SK-N-SH (cell line): ENCODE results near the gene CFAP65. TPM values are rescaled to one million over a fixed set of nuclear protein-coding genes. Genes with fewer than 3 reads are reported as not detected.

ENCODE experiments used
- CTCF ChIA-PET: fragments of 300-600, 350-600 bp; formaldehyde crosslinking; extraction: SDS; loops from one replicate; lab custom pipeline; 2021; lab: Yijun Ruan, JAX
- POLR2A ChIA-PET: fragments of 350-600 bp; sonication (Branson Sonifier 250); formaldehyde crosslinking; extraction: SDS; loops from one replicate; lab custom pipeline; 2020; ENCODE audit warnings: antibody characterized with exemption, inconsistent platforms; lab: Yijun Ruan, JAX
- DNase-seq: peaks from one replicate; pipeline ENCODE4 v3.0.0; 2012
- H2AFZ ChIP-seq: fragments of 200-600 bp; sonication (generic); 2 replicates; pipeline ENCODE4 v1.8.1; 2016; ENCODE audit warnings: antibody characterized with exemption, mild to moderate bottlenecking, low read depth
- H3F3A ChIP-seq: fragments of 200-600 bp; sonication (generic); replicated peaks from 2 replicates; pipeline ENCODE3; 2016; ENCODE audit warnings: antibody characterized with exemption, mild to moderate bottlenecking; ENCODE audit not compliant: insufficient read depth
- H3K27ac ChIP-seq, 2 experiments: fragments of 200-500 bp in 1 of 2; fragments of 200-600 bp in 1 of 2; sonication (Bioruptor generic) in 1 of 2; sonication (generic), shearing (Covaris generic) in 1 of 2; 2 replicates each; pipeline versions ENCODE4 v1.5.1 to v1.6.1; 2014 to 2016; ENCODE audit warnings: low read depth in 2 of 2, inconsistent platforms in 1 of 2, low read length in 1 of 2, mild to moderate bottlenecking in 1 of 2, mixed read lengths in 1 of 2
- H3K27me3 ChIP-seq: fragments of 200-600 bp; sonication (generic), shearing (Covaris generic); 2 replicates; pipeline ENCODE4 v1.6.1; 2016; ENCODE audit warnings: mixed run types; ENCODE audit not compliant: insufficient read depth
- H3K36me3 ChIP-seq, 2 experiments: fragments of 200-500 bp in 1 of 2; fragments of 200-600 bp in 1 of 2; sonication (Bioruptor generic) in 1 of 2; sonication (generic) in 1 of 2; replicated peaks in 1 of 2; 2 replicates each; pipeline versions ENCODE3 to v1.5.1; 2014 to 2016; ENCODE audit warnings: low read length in 1 of 2, mild to moderate bottlenecking in 1 of 2; ENCODE audit not compliant: insufficient read depth in 2 of 2, control insufficient read depth in 1 of 2
- H3K4me1 ChIP-seq, 2 experiments: fragments of 200-500 bp in 1 of 2; fragments of 200-600 bp in 1 of 2; sonication (Bioruptor generic) in 1 of 2; sonication (generic), shearing (Covaris generic) in 1 of 2; 2 replicates each; pipeline versions ENCODE4 v1.5.1 to v1.6.1; 2014 to 2016; ENCODE audit warnings: low read depth in 1 of 2, low read length in 1 of 2, mixed run types in 1 of 2; ENCODE audit not compliant: insufficient read depth in 2 of 2, control insufficient read depth in 1 of 2
- H3K4me2 ChIP-seq: fragments of 200-600 bp; sonication (generic), shearing (Covaris generic); 2 replicates; pipeline ENCODE4 v1.6.1; 2017; ENCODE audit warnings: mixed run types
- H3K4me3 ChIP-seq, 2 experiments: fragments of 200-500 bp in 1 of 2; fragments of 200-600 bp in 1 of 2; sonication (Bioruptor generic) in 1 of 2; sonication (generic), shearing (Covaris generic) in 1 of 2; 2 replicates each; pipeline versions ENCODE4 v1.5.1 to v1.8.1; 2014 to 2016; ENCODE audit warnings: low read depth in 2 of 2, inconsistent platforms in 1 of 2, low read length in 1 of 2, mild to moderate bottlenecking in 1 of 2, mixed read lengths in 1 of 2, moderate library complexity in 1 of 2
- H3K79me2 ChIP-seq: fragments of 200-600 bp; sonication (generic); 2 replicates; pipeline ENCODE4 v1.8.1; 2017; ENCODE audit warnings: mild to moderate bottlenecking; ENCODE audit not compliant: insufficient read depth
- H3K9ac ChIP-seq: fragments of 200-600 bp; sonication (generic); 2 replicates; pipeline ENCODE4 v1.6.1; 2017; ENCODE audit warnings: mixed run types
- H3K9me2 ChIP-seq: fragments of 200-600 bp; sonication (generic); 2 replicates; pipeline ENCODE4 v1.6.1; 2017; ENCODE audit warnings: mixed run types
- H3K9me3 ChIP-seq: fragments of 200-600 bp; sonication (generic); 2 replicates; pipeline ENCODE4 v1.6.1; 2017; ENCODE audit warnings: mixed run types, mild to moderate bottlenecking, moderate library complexity
- H4K20me1 ChIP-seq: fragments of 200-600 bp; sonication (generic); 2 replicates; pipeline ENCODE4 v1.6.1; 2017; ENCODE audit warnings: mild to moderate bottlenecking, mixed run types; ENCODE audit not compliant: insufficient read depth
- CHD2 ChIP-seq: fragments of 150-350 bp; IDR thresholded peaks from 2 replicates; pipeline ENCODE4 v1.6.1; 2018; ENCODE audit warnings: low read length; ENCODE audit not compliant: partially characterized antibody
- EP300 ChIP-seq, 2 experiments: IDR thresholded peaks; 2 replicates each; pipeline versions ENCODE4 v1.4.0 to v1.6.1; 2012; ENCODE audit warnings: borderline replicate concordance in 1 of 2, low read depth in 1 of 2, low read length in 1 of 2
- EZH2phosphoT487 ChIP-seq: fragments of 200-600 bp; sonication (generic); IDR thresholded peaks from 2 replicates; pipeline ENCODE4 v1.6.1; 2017; ENCODE audit warnings: low read depth, mixed run types, mild to moderate bottlenecking, antibody characterized with exemption, moderate library complexity, borderline replicate concordance
- GABPA ChIP-seq: IDR thresholded peaks from 2 replicates; pipeline ENCODE4 v1.4.0; 2012; ENCODE audit warnings: low read depth, mild to moderate bottlenecking
- MXI1 ChIP-seq: IDR thresholded peaks from 2 replicates; pipeline ENCODE4 v1.6.1; 2012; ENCODE audit warnings: mild to moderate bottlenecking, low read depth, low read length, improper control_type of control experiment
- NFIC ChIP-seq: IDR thresholded peaks from 2 replicates; pipeline ENCODE4 v1.4.0; 2012; ENCODE audit warnings: borderline replicate concordance
- NRF1 ChIP-seq: IDR thresholded peaks from 2 replicates; pipeline ENCODE4 v1.6.1; 2012; ENCODE audit warnings: low read depth, mild to moderate bottlenecking, low read length
- PBX3 ChIP-seq: IDR thresholded peaks from 2 replicates; pipeline ENCODE4; 2012
- RCOR1 ChIP-seq: fragments of 150-350 bp; IDR thresholded peaks from 2 replicates; pipeline ENCODE4 v1.6.1; 2017; ENCODE audit warnings: antibody characterized with exemption, low read length
- RFX5 ChIP-seq: IDR thresholded peaks from 2 replicates; pipeline ENCODE4 v1.6.1; 2012; ENCODE audit warnings: mild to moderate bottlenecking, improper control_type of control experiment, low read length
- TAF1 ChIP-seq: IDR thresholded peaks from 2 replicates; pipeline ENCODE4 v1.6.1; 2012; ENCODE audit warnings: low read depth, mild to moderate bottlenecking, low read length, moderate library complexity, borderline replicate concordance
- WGBS: methylation state at CpG from one replicate; pipeline ENCODE4 v1.1.6; 2017; ENCODE audit warnings: low lambda C conversion rate; 5-methylcytosine and 5-hydroxymethylcytosine counted together
- polyA plus RNA-seq, 3 experiments: library from polyadenylated mRNA; depleted of rRNA; stranded (reverse); fragments of >200 nt; gene quantifications; 2 replicates each; pipeline ENCODE4 v1.2.3, GENCODE V29; 2012
- TF ChIP-seq, protein P1 (sequence below): IDR thresholded peaks from 2 replicates; pipeline ENCODE4 v1.4.0; 2012; ENCODE audit warnings: low read depth
- TF ChIP-seq, protein P2 (sequence below): fragments of 150-350 bp; IDR thresholded peaks from 2 replicates; pipeline ENCODE4 v1.6.1; 2016; ENCODE audit warnings: mild to moderate bottlenecking, low read depth, low read length

Gene CFAP65
- polyA plus RNA-seq, 1 of the 3 experiments (the other 2 are of a cell fraction), result 0.95 TPM

DNA sequence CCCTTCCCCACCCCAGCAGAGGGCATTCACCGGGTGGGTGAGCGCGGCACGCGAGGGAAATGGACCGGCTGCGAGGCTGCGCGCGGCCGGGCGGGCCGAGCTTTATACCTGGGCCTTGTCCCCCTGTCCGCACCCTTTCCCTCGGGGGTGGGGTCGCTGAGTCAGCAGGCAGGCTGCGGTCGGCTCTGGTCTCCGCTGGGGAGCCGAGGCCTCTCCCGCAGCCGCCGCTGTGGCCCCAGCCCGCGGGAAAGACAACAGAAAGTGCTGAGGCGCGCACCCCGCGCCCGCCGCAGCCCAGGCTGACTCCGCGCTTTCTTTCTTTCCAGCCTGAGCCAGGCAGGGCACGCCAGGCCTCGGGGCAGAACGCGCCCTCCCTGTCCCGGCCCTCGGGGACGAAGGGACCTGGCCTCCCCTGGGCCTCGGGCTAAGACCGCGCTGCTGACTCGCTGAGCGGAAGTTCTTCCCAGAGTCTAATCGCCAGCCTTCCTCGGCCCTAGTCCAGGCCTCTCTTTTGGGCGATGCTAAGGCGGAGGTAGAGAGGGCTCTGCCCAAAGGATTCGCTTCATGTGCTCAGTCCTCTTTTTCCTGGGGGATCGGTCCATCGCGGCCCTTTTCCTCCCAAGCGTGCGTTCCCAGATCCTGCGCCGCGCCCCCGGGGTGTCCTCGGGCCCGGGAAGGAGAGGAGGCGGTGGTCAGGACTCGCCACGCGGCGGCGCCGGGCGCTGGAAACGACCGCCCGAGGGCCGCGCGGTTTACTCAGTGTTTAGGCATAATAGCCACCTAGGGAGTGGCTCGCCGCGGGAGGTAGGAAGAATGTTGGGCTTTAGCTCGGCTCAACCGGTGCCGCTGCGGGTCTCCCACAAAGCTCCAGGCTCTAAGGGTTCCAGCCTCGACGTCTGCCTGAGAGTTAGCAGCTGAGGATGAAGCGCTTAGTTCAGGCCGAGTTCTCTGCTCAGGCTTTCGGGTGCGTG, 47.7 kb downstream of the CFAP65 start, which contains the start of gene CRYBA2:
Gene CRYBA2, minus strand, starts transcription at position 78 of the 971 bp plus-strand sequence. CDS start 246 bp downstream, outside the sequence.
- Histone ChIP-seq H3K27me3 (no peaks in the 10 kb centered on the region), H3K4me2 (no peak within 1 kb of the TSS), H3K9me2 (no peaks in the 10 kb centered on the region), H3K4me3 (no peak within 1 kb of the TSS), H3K36me3 (no peaks in the 10 kb centered on the region), H3K9ac (no peak within 1 kb of the TSS), H3K4me1 (peaks cover 0 to 37% of the 10 kb centered on the region in 2 experiments; a peak in 2 of 4 replicates), H3F3A (no peaks in the 10 kb centered on the region), H3K27ac (0 out of 4 replicates have a peak within 1 kb of the TSS, but pooled peaks of 1 of the 2 experiments have one; percentile 60), H3K9me3 (no peaks in the 10 kb centered on the region), H4K20me1 (no peaks in the 10 kb centered on the region), H2AFZ (no peak within 1 kb of the TSS), H3K79me2 (no peaks in the 10 kb centered on the region)
- 84% methylated on average over 53 of the region's 88 CpGs for WGBS
- ChIA-PET POLR2A (interaction anchor here (1.1 to 6.8 kb wide), 3 partner anchors 9 to 11 kb away, joined by 3 to 89 read pairs (median 7); partner anchors contain the start of gene FEV), CTCF (interaction anchor here (0.7 to 12.8 kb wide), 12 partner anchors 10 to 167 kb away, joined by 3 to 258 read pairs (median 24); partner anchors contain the start of genes FEV and NHEJ1)
- no peak for TF ChIP-seq NRF1
- peak; percentile 16 for DNase-seq

- Histone ChIP-seq H3K4me2 (no peak overlapping the region), H3K36me3 (no peaks in the 10 kb centered on the region), H3K27me3 (no peaks in the 10 kb centered on the region), H3K79me2 (no peaks in the 10 kb centered on the region), H3K27ac (no peak overlapping the region), H3F3A (no peaks in the 10 kb centered on the region), H3K9me2 (no peaks in the 10 kb centered on the region), H3K4me1 (peaks cover 0 to 33% of the 10 kb centered on the region in 2 experiments; a peak in 1 of 4 replicates), H3K9me3 (no peaks in the 10 kb centered on the region)
- WGBS, result 85% methylated on average over 27 of the region's 44 CpGs
- POLR2A ChIA-PET, result interaction anchor here (1.1 to 1.9 kb wide), 2 partner anchors 8 to 10 kb away, joined by 3 to 7 read pairs; partner anchors contain the start of gene FEV
- no peak for TF ChIP-seq RFX5
- no peak for TF ChIP-seq MXI1
- no peak for TF ChIP-seq EZH2phosphoT487
- TF ChIP-seq TAF1, result no peak
- TF ChIP-seq PBX3, result no peak
- TF ChIP-seq, protein P1, sequence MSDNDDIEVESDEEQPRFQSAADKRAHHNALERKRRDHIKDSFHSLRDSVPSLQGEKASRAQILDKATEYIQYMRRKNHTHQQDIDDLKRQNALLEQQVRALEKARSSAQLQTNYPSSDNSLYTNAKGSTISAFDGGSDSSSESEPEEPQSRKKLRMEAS, result no peak
- no peak for TF ChIP-seq RCOR1
- TF ChIP-seq, protein P2, sequence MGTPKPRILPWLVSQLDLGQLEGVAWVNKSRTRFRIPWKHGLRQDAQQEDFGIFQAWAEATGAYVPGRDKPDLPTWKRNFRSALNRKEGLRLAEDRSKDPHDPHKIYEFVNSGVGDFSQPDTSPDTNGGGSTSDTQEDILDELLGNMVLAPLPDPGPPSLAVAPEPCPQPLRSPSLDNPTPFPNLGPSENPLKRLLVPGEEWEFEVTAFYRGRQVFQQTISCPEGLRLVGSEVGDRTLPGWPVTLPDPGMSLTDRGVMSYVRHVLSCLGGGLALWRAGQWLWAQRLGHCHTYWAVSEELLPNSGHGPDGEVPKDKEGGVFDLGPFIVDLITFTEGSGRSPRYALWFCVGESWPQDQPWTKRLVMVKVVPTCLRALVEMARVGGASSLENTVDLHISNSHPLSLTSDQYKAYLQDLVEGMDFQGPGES, result no peak
- TF ChIP-seq NFIC, result no peak
- no peak for TF ChIP-seq GABPA
- no peak for TF ChIP-seq EP300 (IDR thresholded peaks at IDR 0.05; ENCODE audit: borderline replicate concordance in 1 of 2, low read depth in 1 of 2, low read length in 1 of 2)
- TF ChIP-seq CHD2, result no peak
- TF ChIP-seq, all 33 proteins: peak for 0
- DNase-seq, result peak; percentile 21
- Histone ChIP-seq H3K9ac (no peak overlapping the region), H4K20me1 (no peaks in the 10 kb centered on the region), H3K4me3 (no peak overlapping the region), H2AFZ (no peak overlapping the region)
- CTCF ChIA-PET, result interaction anchor here (0.7 to 10.9 kb wide), 8 partner anchors 11 to 168 kb away, joined by 3 to 183 read pairs (median 6); partner anchors contain the start of genes FEV and NHEJ1
Measured at GRCh38 chr2:218992703-218993344, 48.5 kb downstream of the CFAP65 start.
